Lower leg skin (tissue), 4 donors: Measurements from ENCODE around the gene BCL2. TPM values are rescaled to one million over a fixed set of nuclear protein-coding genes. Genes with fewer than 3 reads are reported as not detected.
A peak's percentile ranks its signal among the peaks of the same experiment; 100 is the strongest.

Experiments used
- DNase-seq, 2 donors: peaks; one replicate each; pipeline ENCODE4 v3.0.0-alpha.2; 2019; ENCODE audit warnings: low spot score in 2 of 2
- H3K4me3 ChIP-seq: fragments of 200-600 bp; sonication (generic); 2 replicates; pipeline ENCODE4 v1.5.1; 2017; ENCODE audit warnings: mild to moderate bottlenecking, low read depth; ENCODE audit not compliant: poor library complexity, severe bottlenecking
- POLR2A ChIP-seq, 2 donors: fragments of 450-650 bp; IDR thresholded peaks; one replicate each; pipeline ENCODE4 v1.6.1; 2016 to 2017; ENCODE audit warnings: antibody characterized with exemption in 2 of 2, mild to moderate bottlenecking in 1 of 2, moderate library complexity in 1 of 2
- WGBS, 2 donors: methylation state at CpG; one replicate each; pipeline ENCODE4 v1.1.5; 2018; 5-methylcytosine and 5-hydroxymethylcytosine counted together
- intact Hi-C: fragments of 100-400 bp; cut with DNase I; formaldehyde crosslinking; loops from one replicate; pipeline ENCODE4 v1.15.0; 2023; ENCODE audit warnings: low total_unique reads
- total RNA-seq, 4 donors: library from RNA; depleted of rRNA; stranded (reverse); fragments of >200 nt; gene quantifications; one replicate each; pipeline ENCODE4 v1.1.0, GENCODE V29; 2016
- TF ChIP-seq, protein P1 (sequence below), 3 donors: fragments of 450-650 bp; IDR thresholded peaks; one replicate each; pipeline ENCODE4 v1.5.1; 2016; ENCODE audit warnings: antibody characterized with exemption in 3 of 3, mild to moderate bottlenecking in 3 of 3, moderate library complexity in 2 of 3

The BCL2 gene
- total RNA-seq, 4 donors from 2014 or later = 12.8 to 21.7 (median 18.2) TPM

GRCh38 chr18:63087421-63088230 is 231.9 kb downstream of the BCL2 start:
- intact Hi-C loops = no loop called here
- TF ChIP-seq, protein P1, sequence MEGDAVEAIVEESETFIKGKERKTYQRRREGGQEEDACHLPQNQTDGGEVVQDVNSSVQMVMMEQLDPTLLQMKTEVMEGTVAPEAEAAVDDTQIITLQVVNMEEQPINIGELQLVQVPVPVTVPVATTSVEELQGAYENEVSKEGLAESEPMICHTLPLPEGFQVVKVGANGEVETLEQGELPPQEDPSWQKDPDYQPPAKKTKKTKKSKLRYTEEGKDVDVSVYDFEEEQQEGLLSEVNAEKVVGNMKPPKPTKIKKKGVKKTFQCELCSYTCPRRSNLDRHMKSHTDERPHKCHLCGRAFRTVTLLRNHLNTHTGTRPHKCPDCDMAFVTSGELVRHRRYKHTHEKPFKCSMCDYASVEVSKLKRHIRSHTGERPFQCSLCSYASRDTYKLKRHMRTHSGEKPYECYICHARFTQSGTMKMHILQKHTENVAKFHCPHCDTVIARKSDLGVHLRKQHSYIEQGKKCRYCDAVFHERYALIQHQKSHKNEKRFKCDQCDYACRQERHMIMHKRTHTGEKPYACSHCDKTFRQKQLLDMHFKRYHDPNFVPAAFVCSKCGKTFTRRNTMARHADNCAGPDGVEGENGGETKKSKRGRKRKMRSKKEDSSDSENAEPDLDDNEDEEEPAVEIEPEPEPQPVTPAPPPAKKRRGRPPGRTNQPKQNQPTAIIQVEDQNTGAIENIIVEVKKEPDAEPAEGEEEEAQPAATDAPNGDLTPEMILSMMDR (IDR thresholded peaks at IDR 0.05) = no peak
- no peak for TF ChIP-seq POLR2A (IDR thresholded peaks at IDR 0.05)
- peak in 1 of 2 donors; percentile 54 for DNase-seq
- WGBS, 2 donors = 54 to 82% methylated on average over 10 of the region's 10 CpGs
- no peak overlapping the region for H3K4me3 ChIP-seq

DNA sequence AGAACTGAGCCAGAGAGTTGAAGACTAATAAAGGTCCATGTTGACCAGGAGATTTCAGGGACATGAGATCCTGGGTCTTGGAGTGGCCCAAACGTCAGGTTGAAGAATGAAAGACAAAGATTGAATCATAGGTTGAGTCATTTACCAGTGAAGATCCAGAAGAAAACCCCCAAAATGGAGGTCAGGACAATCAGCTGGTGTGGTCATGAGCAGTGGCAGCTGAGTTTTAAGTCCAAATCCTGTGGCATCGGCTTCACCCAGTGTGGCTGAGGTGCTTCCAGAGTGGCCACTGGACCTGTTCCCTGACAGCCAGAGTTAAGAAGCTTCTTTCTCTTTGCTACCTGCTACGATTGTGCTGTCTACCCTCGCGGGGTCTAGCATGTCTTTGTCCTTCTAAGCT is 234.0 kb downstream of the BCL2 start:
- intact Hi-C loops = no loop called here
- 91 to 93% methylated on average over 5 of the region's 5 CpGs for WGBS, 2 donors
- DNase-seq = no peak
- no peak overlapping the region for H3K4me3 ChIP-seq
- no peak for TF ChIP-seq POLR2A (IDR thresholded peaks at IDR 0.05)
- TF ChIP-seq, protein P1 (IDR thresholded peaks at IDR 0.05) = no peak

DNA sequence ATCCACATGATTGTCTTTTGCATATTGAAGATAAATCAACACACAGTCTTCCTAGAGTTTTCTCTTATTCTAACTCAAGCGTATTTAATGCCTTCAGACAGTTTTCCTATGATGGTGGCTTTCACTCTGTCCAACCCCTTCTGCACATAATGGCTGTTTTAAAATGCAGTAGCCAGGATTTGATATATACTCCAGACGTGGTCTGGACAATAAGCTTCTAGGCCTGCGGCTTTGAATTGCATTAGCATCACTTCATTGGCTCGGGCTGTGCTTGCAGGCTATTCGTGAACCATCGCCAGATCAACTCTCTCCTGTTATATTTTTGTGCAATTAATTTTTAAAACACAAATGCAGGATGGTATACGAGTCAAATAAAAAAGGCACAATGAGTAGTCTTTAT is 235.3 kb downstream of the BCL2 start:
- DNase-seq = no peak
- TF ChIP-seq, protein P1 (IDR thresholded peaks at IDR 0.05) = no peak
- TF ChIP-seq POLR2A (IDR thresholded peaks at IDR 0.05) = no peak
- no peak overlapping the region for H3K4me3 ChIP-seq
- intact Hi-C loops = no loop called here
- WGBS, 2 donors = 93 to 95% methylated on average over 7 of the region's 7 CpGs

DNA sequence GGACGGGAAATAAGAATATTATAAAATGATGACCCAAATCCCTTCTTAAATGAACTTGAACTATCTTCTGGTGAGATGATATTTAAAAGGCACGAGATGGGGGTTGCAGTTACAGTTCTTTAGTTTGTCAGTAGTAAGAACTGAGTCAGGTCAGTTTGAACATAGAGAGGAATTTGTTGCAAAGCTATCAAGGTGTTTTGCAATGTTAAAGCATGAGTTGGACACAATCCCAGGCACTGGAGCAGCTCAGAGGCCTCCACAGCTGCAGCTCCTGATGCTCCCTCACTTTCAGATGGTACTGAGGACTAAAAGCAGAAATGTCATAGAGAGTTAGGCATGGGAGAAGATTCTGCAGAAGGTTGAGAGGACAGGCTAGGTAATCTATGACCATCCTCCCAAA is 236.0 kb downstream of the BCL2 start:
- 81 to 88% methylated on average over 2 of the region's 2 CpGs for WGBS, 2 donors
- intact Hi-C loops = no loop called here
- no peak for TF ChIP-seq POLR2A (IDR thresholded peaks at IDR 0.05)
- TF ChIP-seq, protein P1 (IDR thresholded peaks at IDR 0.05) = no peak
- no peak for DNase-seq
- no peak overlapping the region for H3K4me3 ChIP-seq

- no peak overlapping the region for H3K4me3 ChIP-seq
- 68 to 81% methylated on average over 8 of the region's 8 CpGs for WGBS, 2 donors
- intact Hi-C loops = no loop called here
- DNase-seq = no peak
- TF ChIP-seq, protein P1 (IDR thresholded peaks at IDR 0.05) = no peak
- no peak for TF ChIP-seq POLR2A (IDR thresholded peaks at IDR 0.05)
Measured at GRCh38 chr18:63083020-63083531, 236.5 kb downstream of the BCL2 start.
